ENCODE measurements around the gene TARS3. TPM values are rescaled to one million over a fixed set of nuclear protein-coding genes. Genes with fewer than 3 reads are reported as not detected.
"Not testable (repeated sequence)": the region's sequence is repeated elsewhere in the genome, so short reads cannot be mapped to it uniquely, and the experiment has no call there.

TARS3 gene
- total and polyA plus RNA-seq, 5 experiments from 2014 or later, result 7.2 to 37.6 (median 15.2) TPM

DNA sequence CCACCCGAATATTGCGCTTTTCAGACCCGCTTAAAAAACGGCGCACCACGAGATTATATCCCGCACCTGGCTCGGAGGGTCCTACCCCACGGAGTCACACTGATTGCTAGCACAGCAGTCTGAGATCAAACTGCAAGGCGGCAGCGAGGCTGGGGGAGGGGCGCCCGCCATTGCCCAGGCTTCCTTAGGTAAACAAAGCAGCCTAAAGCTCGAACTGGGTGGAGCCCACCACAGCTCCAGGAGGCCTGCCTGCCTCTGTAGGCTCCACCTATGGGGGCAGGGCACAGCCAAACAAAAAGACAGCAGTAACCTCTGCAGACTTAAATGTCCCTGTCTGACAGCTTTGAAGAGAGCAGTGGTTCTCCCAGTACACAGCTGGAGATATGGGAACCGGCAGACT lies 97.5 kb downstream of the TARS3 start:
- Mint-ChIP-seq H3K36me3 (peaks cover 6 to 27% (median 22%) of the 10 kb centered on the region in 3 donors), H3K4me1 (peaks cover 19 to 34% (median 23%) of the 10 kb centered on the region in 4 donors)
- POLR2A ChIA-PET, H3K27ac Mint-ChIP-seq, DNase-seq, ATAC-seq, H3K4me3 Mint-ChIP-seq, H3K27me3 Mint-ChIP-seq, H3K9me3 Mint-ChIP-seq: not testable (repeated sequence)

DNA sequence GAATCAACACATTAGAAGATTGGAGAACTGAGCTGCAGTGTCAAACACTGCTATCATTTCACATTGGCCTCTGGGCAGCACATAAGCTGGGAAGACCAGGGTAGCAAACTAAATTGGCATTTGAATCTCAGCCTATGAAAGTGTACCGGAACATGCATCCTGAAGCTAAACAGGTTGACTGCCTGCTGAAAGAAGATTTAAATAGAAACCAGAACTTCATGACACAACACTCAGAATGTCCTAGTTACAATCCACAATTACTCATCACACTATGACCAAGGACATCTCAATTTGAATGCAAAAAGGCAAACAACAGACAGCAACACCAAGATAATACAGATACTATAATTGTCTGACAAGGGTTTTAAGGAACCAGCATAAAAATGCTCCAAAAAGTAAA lies 98.3 kb downstream of the TARS3 start:
- Mint-ChIP-seq H3K9me3 (peaks cover 0 to 6% (median 0%) of the 10 kb centered on the region in 9 donors), H3K4me3 (no peak overlapping the region), H3K36me3 (peaks cover 6 to 32% (median 22%) of the 10 kb centered on the region in 3 donors), H3K4me1 (peaks cover 19 to 35% (median 24%) of the 10 kb centered on the region in 4 donors), H3K27me3 (no peaks in the 10 kb centered on the region), H3K27ac (no peak overlapping the region)
- ATAC-seq (no peak), DNase-seq (no peak)
- POLR2A ChIA-PET, result no interaction called here

DNA sequence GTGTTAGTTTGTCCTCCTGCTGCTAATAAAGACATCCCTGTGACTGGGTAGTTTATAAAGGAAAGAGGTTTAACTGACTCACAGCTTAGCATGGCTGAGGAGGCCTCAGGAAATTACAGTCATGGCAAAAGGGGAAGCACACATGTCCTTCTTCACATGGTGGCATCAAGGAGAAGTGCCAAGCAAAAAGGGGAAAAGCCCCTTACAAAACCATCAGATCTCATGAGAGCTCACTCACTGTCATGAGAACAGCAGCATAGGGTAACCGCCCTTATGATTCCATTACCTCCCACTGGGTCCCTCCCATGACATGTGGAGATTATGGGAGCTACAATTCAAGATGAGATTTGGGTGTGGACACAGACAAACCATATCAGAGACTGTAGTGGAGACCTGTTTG lies 99.1 kb downstream of the TARS3 start:
- POLR2A ChIA-PET, result no interaction called here
- Mint-ChIP-seq H3K27ac (no peak overlapping the region), H3K36me3 (peaks cover 6 to 40% (median 22%) of the 10 kb centered on the region in 3 donors), H3K4me3 (no peak overlapping the region), H3K9me3 (peaks cover 0 to 6% (median 0%) of the 10 kb centered on the region in 9 donors), H3K4me1 (peaks cover 19 to 35% (median 25%) of the 10 kb centered on the region in 4 donors), H3K27me3 (no peaks in the 10 kb centered on the region)
- no peak for DNase-seq
- ATAC-seq, result no peak

DNA sequence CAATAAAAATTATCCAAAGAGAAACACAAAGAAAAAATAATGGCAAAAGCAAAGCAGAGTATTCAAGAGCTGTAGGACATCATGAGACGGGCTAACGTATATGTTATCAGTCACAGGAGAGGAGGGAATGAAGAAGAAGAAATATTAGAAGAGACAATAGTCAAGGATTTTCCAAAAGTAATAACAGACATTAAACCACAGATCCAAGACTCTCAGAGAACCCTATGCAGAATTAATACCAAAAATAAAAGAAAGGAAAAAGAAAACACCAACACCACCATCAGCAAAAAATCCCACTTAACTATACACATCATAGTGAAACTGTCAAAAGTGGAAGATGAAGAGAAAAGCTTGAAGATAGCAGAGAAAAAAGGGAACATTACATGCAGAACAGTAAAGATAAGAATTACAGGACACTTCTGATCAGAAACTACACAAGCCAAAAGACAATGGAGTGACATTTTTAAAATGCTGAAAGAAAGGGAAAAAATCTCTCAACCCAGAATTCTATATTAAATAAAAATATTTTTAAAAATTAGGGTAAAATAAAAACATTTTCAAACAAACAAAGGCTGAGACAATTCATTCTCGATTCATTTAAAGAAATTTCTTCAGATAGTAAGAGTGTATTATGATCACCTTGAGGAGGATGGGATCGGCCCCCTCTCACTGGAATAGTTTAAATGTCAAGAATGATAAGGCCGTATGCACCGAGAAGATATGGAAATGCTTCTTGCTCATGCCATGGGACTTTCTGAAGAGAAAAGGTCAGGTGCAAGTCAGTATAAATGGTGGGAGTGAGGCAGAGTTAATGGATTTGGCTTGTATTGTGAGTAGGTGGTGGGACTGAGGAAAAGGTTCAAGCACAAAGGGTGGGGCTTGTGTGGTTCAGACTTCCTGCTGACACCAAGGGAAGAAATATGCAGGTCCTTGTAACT lies 100.6 kb downstream of the TARS3 start:
- H3K27me3 Mint-ChIP-seq, result no peaks in the 10 kb centered on the region

DNA sequence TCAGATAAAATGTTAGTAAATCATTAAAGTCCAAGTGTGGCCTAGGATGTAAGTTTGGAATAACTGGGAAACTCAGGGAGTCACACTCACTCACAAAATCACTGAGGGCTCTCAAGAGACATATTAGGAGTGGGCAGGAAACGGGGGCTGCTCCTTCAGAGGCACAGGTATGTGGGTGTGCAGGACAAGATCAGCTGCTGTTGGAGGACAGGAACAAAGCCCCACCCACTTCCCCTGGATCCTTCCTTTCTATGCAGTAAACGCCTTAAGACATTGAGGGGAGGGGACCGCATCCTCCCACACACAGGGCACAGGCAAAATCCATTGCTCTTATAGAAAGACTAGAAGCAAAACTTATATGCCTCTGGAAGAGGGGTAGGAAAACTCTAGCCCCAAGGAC lies 102.3 kb downstream of the TARS3 start:
- H3K4me1 Mint-ChIP-seq, result peaks cover 19 to 41% (median 27%) of the 10 kb centered on the region in 4 donors
- peaks cover 6 to 49% (median 25%) of the 10 kb centered on the region in 3 donors for H3K36me3 Mint-ChIP-seq
- ATAC-seq (no peak), DNase-seq (no peak)
- H3K27ac Mint-ChIP-seq, result peak overlapping the region in 2 of 10 donors; percentile 36 to 73
- H3K4me3 Mint-ChIP-seq, result no peak overlapping the region
- H3K27me3 Mint-ChIP-seq, result no peaks in the 10 kb centered on the region
- POLR2A ChIA-PET, result no interaction called here
- H3K9me3 Mint-ChIP-seq, result peaks cover 0 to 6% (median 0%) of the 10 kb centered on the region in 9 donors

More for the DNA sequence above, 100.6 kb downstream of the TARS3 start:
- Mint-ChIP-seq H3K4me1 (peaks cover 19 to 38% (median 25%) of the 10 kb centered on the region in 4 donors), H3K9me3 (peaks cover 0 to 6% (median 0%) of the 10 kb centered on the region in 9 donors), H3K36me3 (peaks cover 6 to 45% (median 25%) of the 10 kb centered on the region in 3 donors), H3K4me3 (no peak overlapping the region), H3K27ac (peak overlapping the region in 1 of 10 donors; percentile 73)
- DNase-seq (no peak), ATAC-seq (no peak)
- POLR2A ChIA-PET, result no interaction called here

DNA sequence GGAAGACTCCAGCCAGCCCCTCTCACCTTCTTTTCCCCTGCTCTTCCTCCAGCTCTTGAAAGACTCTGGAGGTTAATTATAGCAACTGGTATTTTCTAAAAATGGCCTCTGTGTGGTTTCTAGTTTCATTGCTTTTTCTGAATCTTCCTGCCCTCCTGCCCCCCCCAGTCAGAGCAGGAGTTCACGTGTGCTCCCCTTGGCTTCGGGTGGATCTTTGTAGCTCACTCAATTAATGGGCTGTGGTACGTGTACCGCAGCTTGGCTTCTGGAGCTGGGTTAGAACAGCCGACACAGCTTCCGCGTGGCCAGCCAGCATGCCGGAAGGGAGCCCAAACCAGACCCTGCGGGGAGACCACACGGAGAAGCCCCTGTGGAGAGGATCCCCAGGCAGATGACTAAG lies 103.6 kb downstream of the TARS3 start:
- Mint-ChIP-seq H3K36me3 (peaks cover 6 to 45% (median 21%) of the 10 kb centered on the region in 3 donors), H3K27me3 (no peaks in the 10 kb centered on the region), H3K9me3 (peaks cover 0 to 6% (median 0%) of the 10 kb centered on the region in 9 donors), H3K27ac (peak overlapping the region in 1 of 10 donors; percentile 21), H3K4me3 (no peak overlapping the region), H3K4me1 (peaks cover 15 to 34% (median 27%) of the 10 kb centered on the region in 4 donors)
- DNase-seq, result no peak
- POLR2A ChIA-PET, result no interaction called here
- ATAC-seq, result no peak

DNA sequence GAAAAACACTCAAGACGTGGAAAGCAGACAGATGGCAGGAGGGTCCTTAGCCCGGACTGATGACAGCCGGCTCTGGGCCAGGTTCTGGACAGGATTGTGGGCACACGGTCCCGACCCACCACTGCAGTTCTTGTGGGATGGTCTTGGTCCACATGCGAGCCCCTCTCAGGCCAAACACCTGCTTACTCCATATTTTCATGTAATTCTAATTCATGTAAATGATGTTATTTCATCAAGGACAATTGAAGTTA lies 104.7 kb downstream of the TARS3 start:
- H3K9me3 Mint-ChIP-seq, result peaks cover 0 to 6% (median 0%) of the 10 kb centered on the region in 9 donors
- peaks cover 15 to 32% (median 27%) of the 10 kb centered on the region in 4 donors for H3K4me1 Mint-ChIP-seq
- DNase-seq (no peak), ATAC-seq (no peak)
- H3K27me3 Mint-ChIP-seq, result no peaks in the 10 kb centered on the region
- peaks cover 6 to 41% (median 17%) of the 10 kb centered on the region in 3 donors for H3K36me3 Mint-ChIP-seq
- H3K27ac Mint-ChIP-seq, result no peak overlapping the region
- POLR2A ChIA-PET, result no interaction called here
- no peak overlapping the region for H3K4me3 Mint-ChIP-seq

DNA sequence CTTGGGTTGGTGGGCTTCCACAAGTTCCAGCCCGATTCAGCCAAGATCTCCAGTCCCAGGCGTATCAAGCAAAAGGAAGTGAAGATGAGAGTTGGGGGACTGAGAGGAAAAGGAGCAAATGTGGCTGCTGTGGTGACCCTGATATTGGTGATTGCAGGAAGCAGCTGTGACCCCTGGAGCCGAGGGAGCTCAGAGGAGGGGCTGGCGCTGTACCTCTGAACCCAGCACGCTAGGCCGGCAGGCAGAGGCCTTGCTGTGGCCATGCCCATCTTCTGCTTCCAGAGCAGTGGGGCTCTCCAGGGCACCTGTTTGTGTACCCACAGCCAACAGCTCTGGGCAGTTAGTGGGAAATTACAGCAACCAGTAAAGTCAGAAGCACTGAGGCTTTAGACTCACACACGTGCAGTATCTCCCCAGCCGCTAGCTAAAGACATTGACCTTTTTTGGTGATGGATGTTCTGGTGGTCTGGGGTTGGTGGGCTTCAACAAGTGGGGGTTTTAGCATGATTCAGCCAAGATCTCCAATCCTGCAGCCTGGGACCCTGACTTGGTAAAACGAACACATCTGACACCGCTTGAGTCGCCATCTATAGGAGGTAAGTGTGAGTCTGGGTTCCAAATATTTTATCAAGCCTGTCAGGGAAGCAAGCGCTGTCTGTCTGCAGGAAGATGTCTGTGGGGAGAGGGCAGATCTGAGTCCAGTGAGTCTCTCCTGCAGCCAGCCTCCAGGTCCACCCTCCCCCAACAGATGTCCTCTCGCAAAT lies 105.2 kb downstream of the TARS3 start:
- POLR2A ChIA-PET, result no interaction called here
- H3K9me3 Mint-ChIP-seq, result peaks cover 0 to 6% (median 0%) of the 10 kb centered on the region in 9 donors

DNA sequence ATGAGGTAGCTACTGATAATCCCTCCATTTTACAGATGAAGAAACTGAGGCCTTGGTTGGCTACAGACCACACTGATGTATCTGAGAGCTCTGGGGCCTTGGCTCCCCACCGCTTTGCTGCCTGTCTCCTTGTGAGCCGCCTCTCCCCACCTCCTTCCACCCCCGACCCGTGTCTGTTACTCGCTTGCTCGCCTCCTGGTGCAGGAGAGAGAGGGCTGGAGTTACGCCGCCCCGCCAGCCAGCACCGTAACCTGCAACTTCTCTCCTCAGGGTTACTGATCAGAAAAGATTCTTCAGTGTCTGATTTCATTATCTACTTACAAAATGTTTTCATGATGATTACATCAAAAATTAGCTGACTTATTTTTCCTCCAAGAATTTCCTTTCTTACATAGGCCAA lies 106.2 kb downstream of the TARS3 start:
- Mint-ChIP-seq H3K27ac (peak overlapping the region in 1 of 10 donors; percentile 48), H3K4me1 (peaks cover 8 to 19% (median 15%) of the 10 kb centered on the region in 4 donors), H3K4me3 (no peak overlapping the region), H3K36me3 (peaks cover under 1 to 28% (median 4%) of the 10 kb centered on the region in 3 donors), H3K9me3 (peaks cover 0 to 1% (median 0%) of the 10 kb centered on the region in 9 donors), H3K27me3 (no peaks in the 10 kb centered on the region)
- ATAC-seq (no peak), DNase-seq (no peak)
- POLR2A ChIA-PET, result no interaction called here

More for the DNA sequence above, 105.2 kb downstream of the TARS3 start:
- DNase-seq (no peak), ATAC-seq (no peak)
- Mint-ChIP-seq H3K4me1 (peaks cover 14 to 29% (median 22%) of the 10 kb centered on the region in 4 donors), H3K36me3 (peaks cover 6 to 36% (median 12%) of the 10 kb centered on the region in 3 donors), H3K27ac (peak overlapping the region in 1 of 10 donors; percentile 52), H3K4me3 (no peak overlapping the region), H3K27me3 (no peaks in the 10 kb centered on the region)

DNA sequence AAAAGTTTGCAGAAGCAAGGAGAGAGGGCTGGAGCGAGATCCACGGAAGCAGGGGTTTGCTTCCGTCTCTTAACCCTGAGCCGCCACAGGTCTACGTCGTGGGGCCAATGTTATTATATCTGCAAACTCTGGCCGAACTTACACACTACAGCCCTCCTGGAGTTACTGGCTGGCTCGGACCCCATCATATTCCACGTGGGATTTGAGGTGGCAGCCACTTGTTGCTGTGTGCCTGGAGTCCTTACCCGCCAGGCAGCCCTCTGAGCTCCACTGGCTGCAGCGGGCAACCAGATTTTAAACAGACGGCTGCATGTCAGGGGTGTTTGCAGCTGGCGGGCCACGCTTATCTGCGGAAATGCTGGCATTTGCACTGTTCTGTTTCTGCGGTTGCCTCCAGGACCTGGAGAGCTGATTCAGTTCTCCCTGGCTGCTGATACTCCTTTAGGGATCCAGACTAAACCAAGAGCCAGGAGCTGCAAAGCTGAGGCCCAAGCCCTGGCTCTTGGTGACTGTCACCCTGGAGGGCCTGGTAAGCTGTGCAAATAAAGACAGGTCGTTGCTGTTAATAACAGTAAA lies 106.8 kb downstream of the TARS3 start:
- peak overlapping the region in 1 of 10 donors; percentile 72 for H3K27ac Mint-ChIP-seq
- POLR2A ChIA-PET, result no interaction called here
- no peaks in the 10 kb centered on the region for H3K27me3 Mint-ChIP-seq
- no peak overlapping the region for H3K4me3 Mint-ChIP-seq
- H3K4me1 Mint-ChIP-seq, result peaks cover 6 to 15% (median 11%) of the 10 kb centered on the region in 4 donors
- H3K9me3 Mint-ChIP-seq, result no peaks in the 10 kb centered on the region
- peaks cover 0 to 27% (median 3%) of the 10 kb centered on the region in 3 donors for H3K36me3 Mint-ChIP-seq
- DNase-seq (no peak), ATAC-seq (no peak)

DNA sequence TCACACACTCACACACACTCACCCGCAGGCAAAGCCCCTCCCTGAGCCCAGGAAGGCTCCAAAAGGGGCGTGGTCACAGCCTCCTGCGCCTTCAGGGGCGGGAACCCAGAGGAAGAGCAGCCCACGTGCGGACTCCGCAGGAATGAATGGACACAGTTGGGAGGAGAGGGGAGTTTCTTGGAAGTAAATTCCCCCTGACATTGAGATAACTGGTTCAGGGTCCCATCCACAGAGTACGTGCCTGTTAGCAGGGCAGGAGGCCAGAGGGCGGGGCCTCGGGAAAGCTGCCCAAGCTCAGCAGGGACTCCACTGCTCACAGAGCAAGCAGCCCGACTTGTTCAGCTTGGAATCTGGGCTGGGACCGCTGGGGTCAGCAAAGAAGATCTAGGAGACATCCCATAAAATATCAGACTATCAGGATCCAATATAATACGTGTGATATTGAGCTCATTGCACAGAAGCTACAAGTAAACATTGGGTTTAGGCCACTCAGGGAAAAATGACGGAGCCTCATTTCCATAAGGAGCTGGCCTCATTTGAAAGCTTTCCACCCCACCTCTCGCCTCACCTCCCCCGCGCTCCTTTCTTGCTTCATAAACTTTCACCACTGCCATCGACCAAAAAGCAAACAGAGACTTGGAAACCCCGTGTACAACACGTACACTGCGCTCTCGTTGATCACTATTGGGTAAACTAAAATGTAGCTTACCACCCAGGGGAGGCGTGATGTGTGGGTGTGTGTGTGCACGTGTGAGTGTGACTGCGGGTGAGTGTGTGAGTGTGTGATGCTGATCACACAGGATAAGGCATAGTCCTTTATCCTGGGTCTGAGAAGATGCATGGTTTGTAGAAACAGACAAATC lies 108.1 kb downstream of the TARS3 start:
- Mint-ChIP-seq H3K9me3 (no peaks in the 10 kb centered on the region), H3K36me3 (peaks cover 0 to 23% (median 3%) of the 10 kb centered on the region in 3 donors), H3K27me3 (no peaks in the 10 kb centered on the region), H3K4me1 (peaks cover 0 to 6% (median 3%) of the 10 kb centered on the region in 4 donors), H3K4me3 (no peak overlapping the region), H3K27ac (no peak overlapping the region)
- POLR2A ChIA-PET, result no interaction called here
- DNase-seq (no peak), ATAC-seq (no peak)
